Liver (tissue), 9 donors: Measurements from ENCODE around the gene EZH1. TPM values are rescaled to one million over a fixed set of nuclear protein-coding genes. Genes with fewer than 3 reads are reported as not detected.

Experiments
- DNase-seq: peaks from one replicate; pipeline ENCODE4 v3.0.0-alpha.2; 2017; ENCODE audit warnings: low spot score
- H3K27ac ChIP-seq, 2 donors: one replicate each; pipeline ENCODE4 v1.7.0; 2013; ENCODE audit warnings: inconsistent platforms in 2 of 2, low read length in 2 of 2, control low read depth in 1 of 2, low read depth in 1 of 2, mild to moderate bottlenecking in 1 of 2
- H3K27me3 ChIP-seq, 4 donors: one replicate each; pipeline versions ENCODE4 v1.6.1 to v1.7.0; 2013; ENCODE audit warnings: low read length in 3 of 4, inconsistent platforms in 1 of 4, mild to moderate bottlenecking in 1 of 4, moderate library complexity in 1 of 4; ENCODE audit not compliant: control insufficient read depth in 4 of 4, insufficient read depth in 4 of 4
- H3K36me3 ChIP-seq, 4 donors: one replicate each; pipeline versions ENCODE4 v1.6.1 to v1.7.0; 2013; ENCODE audit warnings: low read length in 3 of 4, mild to moderate bottlenecking in 3 of 4, low read depth in 1 of 4, moderate library complexity in 1 of 4; ENCODE audit not compliant: control insufficient read depth in 4 of 4, insufficient read depth in 3 of 4
- H3K4me1 ChIP-seq, 4 donors: one replicate each; pipeline versions ENCODE4 v1.6.1 to v1.7.0; 2013; ENCODE audit warnings: low read length in 3 of 4, mild to moderate bottlenecking in 3 of 4, moderate library complexity in 1 of 4; ENCODE audit not compliant: control insufficient read depth in 4 of 4, insufficient read depth in 4 of 4
- H3K4me3 ChIP-seq, 3 donors: one replicate each; pipeline versions ENCODE4 v1.6.1 to v1.7.0; 2013; ENCODE audit warnings: low read length in 3 of 3, control low read depth in 1 of 3, low read depth in 1 of 3, mild to moderate bottlenecking in 1 of 3
- H3K9ac ChIP-seq, 2 donors: one replicate each; pipeline ENCODE4 v1.7.0; 2013; ENCODE audit warnings: low read length in 2 of 2, mild to moderate bottlenecking in 2 of 2, moderate library complexity in 2 of 2, control low read depth in 1 of 2, low read depth in 1 of 2
- H3K9me3 ChIP-seq, 4 donors: one replicate each; pipeline versions ENCODE4 v1.6.1 to v1.7.0; 2013; ENCODE audit warnings: low read length in 3 of 4; ENCODE audit not compliant: control insufficient read depth in 4 of 4
- EGR1 ChIP-seq, 2 donors: IDR thresholded peaks; 2 replicates each; pipeline ENCODE4 v1.6.1; 2016 to 2018; ENCODE audit warnings: antibody characterized with exemption in 2 of 2, low read depth in 2 of 2
- FOXA1 ChIP-seq: IDR thresholded peaks from 2 replicates; pipeline ENCODE4 v1.6.1; 2016; ENCODE audit warnings: antibody characterized with exemption
- FOXA2 ChIP-seq: IDR thresholded peaks from 2 replicates; pipeline ENCODE4 v1.6.1; 2016; ENCODE audit warnings: antibody characterized with exemption
- GABPA ChIP-seq, 2 donors: IDR thresholded peaks in 1 of 2; conservative IDR thresholded peaks in 1 of 2; 2 replicates each; pipeline ENCODE4 v1.6.1; 2016; ENCODE audit warnings: antibody characterized with exemption in 2 of 2, mild to moderate bottlenecking in 1 of 2, moderate library complexity in 1 of 2
- HNF4A ChIP-seq, 2 donors: conservative IDR thresholded peaks; 2 replicates each; pipeline ENCODE4 v1.6.1; 2016; ENCODE audit warnings: antibody characterized with exemption in 2 of 2, mild to moderate bottlenecking in 2 of 2
- HNF4G ChIP-seq: IDR thresholded peaks from 2 replicates; pipeline ENCODE4 v1.6.1; 2016; ENCODE audit warnings: antibody characterized with exemption
- JUND ChIP-seq, 2 donors: IDR thresholded peaks; 2 replicates each; pipeline ENCODE4 v1.6.1; 2016; ENCODE audit warnings: antibody characterized with exemption in 2 of 2
- NR2F2 ChIP-seq: IDR thresholded peaks from 2 replicates; pipeline ENCODE4 v1.6.1; 2016; ENCODE audit warnings: antibody characterized with exemption
- RAD21 ChIP-seq, 2 donors: IDR thresholded peaks; 2 replicates each; pipeline ENCODE4 v1.6.1; 2016; ENCODE audit warnings: antibody characterized with exemption in 2 of 2, mild to moderate bottlenecking in 2 of 2
- RXRA ChIP-seq, 2 donors: IDR thresholded peaks; 2 replicates each; pipeline ENCODE4 v1.6.1; 2017 to 2018; ENCODE audit warnings: antibody characterized with exemption in 2 of 2, mild to moderate bottlenecking in 1 of 2
- SP1 ChIP-seq: IDR thresholded peaks from 2 replicates; pipeline ENCODE4 v1.6.1; 2018; ENCODE audit warnings: antibody characterized with exemption, mild to moderate bottlenecking
- TAF1 ChIP-seq: conservative IDR thresholded peaks from 2 replicates; pipeline ENCODE4 v1.6.1; 2016; ENCODE audit warnings: antibody characterized with exemption, mild to moderate bottlenecking
- YY1 ChIP-seq: IDR thresholded peaks from 2 replicates; pipeline ENCODE4 v1.6.1; 2016; ENCODE audit warnings: antibody characterized with exemption, mild to moderate bottlenecking
- WGBS: extraction: QIAGEN DNeasy Blood & Tissue Kit; methylation state at CpG from one replicate; pipeline ENCODE4 v1.1.7; 2013; 5-methylcytosine and 5-hydroxymethylcytosine counted together
- polyA plus RNA-seq, 2 donors: library from polyadenylated mRNA; stranded (reverse) in 1 of 2; unstranded in 1 of 2; fragments of 200-250 nt in 1 of 2; fragments of >200 nt in 1 of 2; fragmentation: Nextera tagmentation in 1 of 2; extraction: Ambion mirVana in 1 of 2; gene quantifications; one replicate each; pipeline versions ENCODE4 v1.2.1 to v1.2.3, GENCODE V29; 2013 to 2015
- total RNA-seq, 2 donors: library from RNA; depleted of rRNA; stranded (reverse); fragments of >200 nt; gene quantifications; one replicate each; pipeline ENCODE4 v1.2.3, GENCODE V29; 2014
- TF ChIP-seq, protein P1 (sequence below): fragments of 150-350 bp; IDR thresholded peaks from 2 replicates; pipeline ENCODE4 v1.5.1; 2017; ENCODE audit warnings: improper control_type of control experiment, low read depth, low read length; ENCODE audit not compliant: missing input control
- TF ChIP-seq, protein P2 (sequence below): IDR thresholded peaks from 2 replicates; pipeline ENCODE4 v1.6.1; 2016; ENCODE audit warnings: antibody characterized with exemption
- TF ChIP-seq, protein P3 (sequence below): IDR thresholded peaks from 2 replicates; pipeline ENCODE4 v1.6.1; 2016; ENCODE audit warnings: antibody characterized with exemption
- TF ChIP-seq, protein P4 (sequence below): IDR thresholded peaks from 2 replicates; pipeline ENCODE4 v1.6.1; 2016; ENCODE audit warnings: antibody characterized with exemption
- TF ChIP-seq, protein P5 (sequence below): IDR thresholded peaks from 2 replicates; pipeline ENCODE4 v1.6.1; 2016; ENCODE audit warnings: antibody characterized with exemption, mild to moderate bottlenecking
- donor health status: healthy.
- donor health status: healthy.
- donor health status: healthy.
- donor health status: healthy.
- donor health status: healthy.

EZH1 gene
- total and polyA plus RNA-seq, 4 donors = 4.3 to 18.3 (median 10.9) TPM

DNA sequence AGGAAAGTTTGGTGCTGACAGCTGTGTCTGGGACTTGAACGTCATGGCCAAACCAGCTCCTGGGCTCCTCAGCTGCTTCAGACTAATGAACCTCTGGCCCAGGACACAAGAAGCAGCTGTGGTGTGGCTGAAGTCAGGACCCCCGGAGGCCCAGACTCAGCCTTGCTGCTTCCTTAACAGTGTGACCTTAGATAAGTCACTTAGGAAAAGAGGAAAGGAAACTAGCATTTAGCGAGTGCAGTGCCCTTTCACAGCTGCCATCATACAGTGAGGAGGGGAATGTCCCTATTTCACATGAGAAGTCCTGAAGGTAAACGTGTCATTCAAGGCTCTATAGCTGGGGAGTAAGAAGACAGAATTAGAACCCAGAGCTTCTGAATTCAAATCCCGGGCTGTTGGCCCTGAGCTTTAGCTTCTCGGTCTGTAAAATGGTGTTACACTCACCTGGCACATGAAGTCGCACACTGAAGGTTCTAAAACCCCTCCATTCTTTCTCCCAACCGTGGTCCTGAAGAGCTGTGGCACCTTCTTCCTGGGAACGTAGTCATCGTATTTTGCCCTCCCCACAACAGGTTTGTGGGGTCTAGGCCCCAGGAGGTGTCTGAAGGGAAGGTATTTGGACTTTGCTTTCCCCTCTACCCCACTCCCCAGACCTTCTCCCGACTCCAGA lies 15.3 kb upstream of the EZH1 start:
- no peaks in the 10 kb centered on the region for H3K9me3 ChIP-seq
- TF ChIP-seq RXRA (IDR thresholded peaks at IDR 0.05) = peak in 1 of 2 donors; percentile 7
- no peak for TF ChIP-seq GABPA (IDR thresholded peaks at IDR 0.05 in 1 of 2, conservative IDR thresholded peaks at IDR 0.05 in 1 of 2)
- no peak overlapping the region for H3K9ac ChIP-seq
- DNase-seq = no peak
- WGBS = 65% methylated on average over 11 of the region's 11 CpGs
- H3K36me3 ChIP-seq = no peaks in the 10 kb centered on the region
- H3K4me1 ChIP-seq = peaks cover 3 to 20% (median 8%) of the 10 kb centered on the region in 4 donors
- no peak overlapping the region for H3K4me3 ChIP-seq
- no peak overlapping the region for H3K27ac ChIP-seq
- H3K27me3 ChIP-seq = peaks cover 0 to 2% (median 0%) of the 10 kb centered on the region in 4 donors

DNA sequence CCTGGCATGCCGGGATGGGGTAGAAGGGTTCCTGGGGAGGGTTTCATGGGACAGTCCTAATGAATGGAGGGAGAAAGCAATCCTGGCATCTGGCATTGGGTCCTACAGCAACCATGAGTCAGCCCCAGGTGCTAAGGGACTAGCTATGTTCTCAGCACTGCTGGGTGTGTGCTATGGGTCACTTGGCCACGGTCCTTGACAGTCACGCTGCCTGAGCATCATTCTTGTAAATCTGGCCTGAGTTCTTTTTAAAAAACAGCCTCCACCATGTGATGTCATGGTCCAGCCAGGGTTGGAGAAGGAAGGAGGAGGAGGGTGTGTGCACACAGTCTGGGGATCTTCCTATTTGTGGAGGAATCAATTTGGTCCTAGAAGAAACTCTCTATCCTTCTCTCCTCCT lies 9.9 kb upstream of the EZH1 start:
- DNase-seq = no peak
- no peak for TF ChIP-seq RXRA (IDR thresholded peaks at IDR 0.05)
- no peak for TF ChIP-seq HNF4G
- TF ChIP-seq, protein P1, sequence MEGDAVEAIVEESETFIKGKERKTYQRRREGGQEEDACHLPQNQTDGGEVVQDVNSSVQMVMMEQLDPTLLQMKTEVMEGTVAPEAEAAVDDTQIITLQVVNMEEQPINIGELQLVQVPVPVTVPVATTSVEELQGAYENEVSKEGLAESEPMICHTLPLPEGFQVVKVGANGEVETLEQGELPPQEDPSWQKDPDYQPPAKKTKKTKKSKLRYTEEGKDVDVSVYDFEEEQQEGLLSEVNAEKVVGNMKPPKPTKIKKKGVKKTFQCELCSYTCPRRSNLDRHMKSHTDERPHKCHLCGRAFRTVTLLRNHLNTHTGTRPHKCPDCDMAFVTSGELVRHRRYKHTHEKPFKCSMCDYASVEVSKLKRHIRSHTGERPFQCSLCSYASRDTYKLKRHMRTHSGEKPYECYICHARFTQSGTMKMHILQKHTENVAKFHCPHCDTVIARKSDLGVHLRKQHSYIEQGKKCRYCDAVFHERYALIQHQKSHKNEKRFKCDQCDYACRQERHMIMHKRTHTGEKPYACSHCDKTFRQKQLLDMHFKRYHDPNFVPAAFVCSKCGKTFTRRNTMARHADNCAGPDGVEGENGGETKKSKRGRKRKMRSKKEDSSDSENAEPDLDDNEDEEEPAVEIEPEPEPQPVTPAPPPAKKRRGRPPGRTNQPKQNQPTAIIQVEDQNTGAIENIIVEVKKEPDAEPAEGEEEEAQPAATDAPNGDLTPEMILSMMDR = no peak
- TF ChIP-seq NR2F2 = no peak
- no peak for TF ChIP-seq SP1
- TF ChIP-seq EGR1 (IDR thresholded peaks at IDR 0.05; ENCODE audit: low read depth in 2 of 2) = no peak
- TF ChIP-seq, protein P2, sequence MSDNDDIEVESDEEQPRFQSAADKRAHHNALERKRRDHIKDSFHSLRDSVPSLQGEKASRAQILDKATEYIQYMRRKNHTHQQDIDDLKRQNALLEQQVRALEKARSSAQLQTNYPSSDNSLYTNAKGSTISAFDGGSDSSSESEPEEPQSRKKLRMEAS = no peak
- no peak for TF ChIP-seq YY1
- TF ChIP-seq, protein P3, sequence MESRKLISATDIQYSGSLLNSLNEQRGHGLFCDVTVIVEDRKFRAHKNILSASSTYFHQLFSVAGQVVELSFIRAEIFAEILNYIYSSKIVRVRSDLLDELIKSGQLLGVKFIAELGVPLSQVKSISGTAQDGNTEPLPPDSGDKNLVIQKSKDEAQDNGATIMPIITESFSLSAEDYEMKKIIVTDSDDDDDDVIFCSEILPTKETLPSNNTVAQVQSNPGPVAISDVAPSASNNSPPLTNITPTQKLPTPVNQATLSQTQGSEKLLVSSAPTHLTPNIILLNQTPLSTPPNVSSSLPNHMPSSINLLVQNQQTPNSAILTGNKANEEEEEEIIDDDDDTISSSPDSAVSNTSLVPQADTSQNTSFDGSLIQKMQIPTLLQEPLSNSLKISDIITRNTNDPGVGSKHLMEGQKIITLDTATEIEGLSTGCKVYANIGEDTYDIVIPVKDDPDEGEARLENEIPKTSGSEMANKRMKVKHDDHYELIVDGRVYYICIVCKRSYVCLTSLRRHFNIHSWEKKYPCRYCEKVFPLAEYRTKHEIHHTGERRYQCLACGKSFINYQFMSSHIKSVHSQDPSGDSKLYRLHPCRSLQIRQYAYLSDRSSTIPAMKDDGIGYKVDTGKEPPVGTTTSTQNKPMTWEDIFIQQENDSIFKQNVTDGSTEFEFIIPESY = no peak
- TF ChIP-seq GABPA (IDR thresholded peaks at IDR 0.05 in 1 of 2, conservative IDR thresholded peaks at IDR 0.05 in 1 of 2) = no peak
- TF ChIP-seq RAD21 (IDR thresholded peaks at IDR 0.05) = no peak
- TF ChIP-seq JUND (IDR thresholded peaks at IDR 0.05) = no peak
- TF ChIP-seq HNF4A (conservative IDR thresholded peaks at IDR 0.05) = no peak
- TF ChIP-seq, protein P4, sequence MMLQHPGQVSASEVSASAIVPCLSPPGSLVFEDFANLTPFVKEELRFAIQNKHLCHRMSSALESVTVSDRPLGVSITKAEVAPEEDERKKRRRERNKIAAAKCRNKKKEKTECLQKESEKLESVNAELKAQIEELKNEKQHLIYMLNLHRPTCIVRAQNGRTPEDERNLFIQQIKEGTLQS = no peak
- TF ChIP-seq TAF1 = no peak
- TF ChIP-seq FOXA1 = no peak
- TF ChIP-seq, protein P5, sequence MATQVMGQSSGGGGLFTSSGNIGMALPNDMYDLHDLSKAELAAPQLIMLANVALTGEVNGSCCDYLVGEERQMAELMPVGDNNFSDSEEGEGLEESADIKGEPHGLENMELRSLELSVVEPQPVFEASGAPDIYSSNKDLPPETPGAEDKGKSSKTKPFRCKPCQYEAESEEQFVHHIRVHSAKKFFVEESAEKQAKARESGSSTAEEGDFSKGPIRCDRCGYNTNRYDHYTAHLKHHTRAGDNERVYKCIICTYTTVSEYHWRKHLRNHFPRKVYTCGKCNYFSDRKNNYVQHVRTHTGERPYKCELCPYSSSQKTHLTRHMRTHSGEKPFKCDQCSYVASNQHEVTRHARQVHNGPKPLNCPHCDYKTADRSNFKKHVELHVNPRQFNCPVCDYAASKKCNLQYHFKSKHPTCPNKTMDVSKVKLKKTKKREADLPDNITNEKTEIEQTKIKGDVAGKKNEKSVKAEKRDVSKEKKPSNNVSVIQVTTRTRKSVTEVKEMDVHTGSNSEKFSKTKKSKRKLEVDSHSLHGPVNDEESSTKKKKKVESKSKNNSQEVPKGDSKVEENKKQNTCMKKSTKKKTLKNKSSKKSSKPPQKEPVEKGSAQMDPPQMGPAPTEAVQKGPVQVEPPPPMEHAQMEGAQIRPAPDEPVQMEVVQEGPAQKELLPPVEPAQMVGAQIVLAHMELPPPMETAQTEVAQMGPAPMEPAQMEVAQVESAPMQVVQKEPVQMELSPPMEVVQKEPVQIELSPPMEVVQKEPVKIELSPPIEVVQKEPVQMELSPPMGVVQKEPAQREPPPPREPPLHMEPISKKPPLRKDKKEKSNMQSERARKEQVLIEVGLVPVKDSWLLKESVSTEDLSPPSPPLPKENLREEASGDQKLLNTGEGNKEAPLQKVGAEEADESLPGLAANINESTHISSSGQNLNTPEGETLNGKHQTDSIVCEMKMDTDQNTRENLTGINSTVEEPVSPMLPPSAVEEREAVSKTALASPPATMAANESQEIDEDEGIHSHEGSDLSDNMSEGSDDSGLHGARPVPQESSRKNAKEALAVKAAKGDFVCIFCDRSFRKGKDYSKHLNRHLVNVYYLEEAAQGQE = no peak
- no peak for TF ChIP-seq FOXA2
- Histone ChIP-seq H3K36me3 (no peaks in the 10 kb centered on the region), H3K9me3 (no peaks in the 10 kb centered on the region), H3K27ac (no peak overlapping the region), H3K4me3 (no peak overlapping the region), H3K27me3 (no peaks in the 10 kb centered on the region), H3K9ac (no peak overlapping the region), H3K4me1 (peaks cover 0 to 10% (median 5%) of the 10 kb centered on the region in 4 donors)
- WGBS = 96% methylated on average over 3 of the region's 3 CpGs
